K562 (cell line): Measurements from ENCODE around the gene MYCN. TPM values are rescaled to one million over a fixed set of nuclear protein-coding genes. Genes with fewer than 3 reads are reported as not detected.

ENCODE experiments used
- ATAC-seq: fragments of 200-7000 bp; cut with Tn5 transposase; 3 replicates; pipeline ENCODE4 v1.9.1; 2020; ENCODE audit warnings: moderate library complexity
- BruUV-seq: library from RNA; stranded (reverse); fragments of 400-500 nt; replicated peaks from 2 replicates; lab custom pipeline; 2021; lab: Mats Ljungman, UMichigan
- CTCF ChIA-PET: fragments of 300-600 bp; formaldehyde crosslinking; extraction: SDS; loops from one replicate; lab custom pipeline; 2021; ENCODE audit warnings: low intra/inter-chr PET ratio; lab: Yijun Ruan, JAX
- POLR2A ChIA-PET: fragments of 300-600, 350-650 bp; sonication (Branson Sonifier 250); formaldehyde crosslinking; extraction: SDS; loops from one replicate; lab custom pipeline; 2021; ENCODE audit warnings: antibody characterized with exemption, inconsistent platforms; lab: Yijun Ruan, JAX
- DNase-seq, 4 experiments: peaks; one replicate each; pipeline versions ENCODE4 v3.0.0 to v3.0.0-alpha.2; 2011 to 2018; ENCODE audit warnings: low spot score in 3 of 4, mixed read lengths in 3 of 4; ENCODE audit errors: extremely low read depth in 1 of 4
- FAIRE-seq: peaks from 2 replicates; lab custom pipeline; 2011; peaks lifted over from hg19 to GRCh38; lab: Jason Lieb, UNC
- H2AFZ ChIP-seq: 2 replicates; pipeline ENCODE4 v1.6.0; 2011; ENCODE audit warnings: low read depth, low read length, control low read depth, inconsistent platforms
- H3K27ac ChIP-seq: fragments of 200-600 bp; 3 replicates; pipeline ENCODE4 v1.8.0; 2011; ENCODE audit warnings: low read depth, mild to moderate bottlenecking, control low read depth, inconsistent platforms, low read length, moderate library complexity, mixed read lengths; ENCODE audit errors: extremely low read depth
- H3K27me3 ChIP-seq, 2 experiments: fragments of 300-600 bp in 1 of 2; 2 replicates in 1 of 2; 3 replicates in 1 of 2; pipeline versions ENCODE4 v1.6.0 to v1.8.0; 2011; ENCODE audit warnings: inconsistent platforms in 2 of 2, low read length in 2 of 2, mild to moderate bottlenecking in 1 of 2, mixed read lengths in 1 of 2, moderate library complexity in 1 of 2; ENCODE audit not compliant: control insufficient read depth in 2 of 2, insufficient read depth in 2 of 2
- H3K36me3 ChIP-seq: fragments of 300-600 bp; 3 replicates; pipeline ENCODE4 v1.8.0; 2011; ENCODE audit warnings: mild to moderate bottlenecking, low read length, inconsistent platforms; ENCODE audit not compliant: control insufficient read depth, insufficient read depth
- H3K4me1 ChIP-seq, 2 experiments: fragments of 200-600 bp in 1 of 2; replicated peaks in 1 of 2; 2 replicates in 1 of 2; 3 replicates in 1 of 2; pipeline versions ENCODE4 v1.5.1 to v1.8.0; 2011; ENCODE audit warnings: inconsistent platforms in 2 of 2, low read length in 2 of 2, mild to moderate bottlenecking in 1 of 2, mixed read lengths in 1 of 2, moderate library complexity in 1 of 2; ENCODE audit not compliant: control insufficient read depth in 2 of 2, insufficient read depth in 2 of 2
- H3K4me2 ChIP-seq: 2 replicates; pipeline ENCODE4 v1.6.1; 2011; ENCODE audit warnings: low read length, control low read depth, inconsistent platforms, mixed read lengths; ENCODE audit not compliant: insufficient read depth
- H3K4me3 ChIP-seq: fragments of 200-600 bp; sonication (generic), shearing (Covaris generic); 2 replicates; pipeline ENCODE4 v1.5.1; 2016; ENCODE audit warnings: control low read depth, inconsistent platforms
- H3K79me2 ChIP-seq: fragments of 200-600 bp; 3 replicates; pipeline ENCODE4 v1.8.0; 2011; ENCODE audit warnings: low read length, inconsistent platforms; ENCODE audit not compliant: control insufficient read depth, insufficient read depth
- H3K9ac ChIP-seq, 2 experiments: 2 replicates each; pipeline versions ENCODE4 v1.6.0 to v1.6.1; 2011; ENCODE audit warnings: low read depth in 2 of 2, low read length in 2 of 2, control low read depth in 1 of 2, inconsistent platforms in 1 of 2, mild to moderate bottlenecking in 1 of 2, mixed read lengths in 1 of 2; ENCODE audit not compliant: insufficient read depth in 1 of 2
- H3K9me1 ChIP-seq: one replicate; pipeline ENCODE4 v1.6.0; 2011; ENCODE audit warnings: inconsistent platforms, mild to moderate bottlenecking, low read length, moderate library complexity; ENCODE audit not compliant: control insufficient read depth, insufficient read depth
- H3K9me3 ChIP-seq: replicated peaks from 2 replicates; pipeline ENCODE4 v1.5.1; 2011; ENCODE audit warnings: low read depth, low read length, inconsistent platforms; ENCODE audit not compliant: control insufficient read depth, insufficient read depth
- H4K20me1 ChIP-seq: replicated peaks from 2 replicates; pipeline ENCODE4 v1.6.1; 2011; ENCODE audit warnings: low read length, inconsistent platforms, mixed read lengths; ENCODE audit not compliant: control insufficient read depth, insufficient read depth
- ARNT ChIP-seq, 2 experiments: fragments of 450-650 bp; IDR thresholded peaks; 2 replicates each; pipeline ENCODE4 v1.6.1; 2016; ENCODE audit warnings: mild to moderate bottlenecking in 1 of 2
- CHCHD3 ChIP-seq: fragments of 250-450 bp; sonication (Bioruptor Pico); IDR thresholded peaks from 2 replicates; pipeline ENCODE4 v2.1.2; 2022; ENCODE audit warnings: mild to moderate bottlenecking
- NFATC3 ChIP-seq: fragments of 450-650 bp; IDR thresholded peaks from 2 replicates; pipeline ENCODE4 v1.6.1; 2017; ENCODE audit warnings: mild to moderate bottlenecking
- NFXL1 ChIP-seq: fragments of 450-650 bp; formaldehyde crosslinking; IDR thresholded peaks from 2 replicates; pipeline ENCODE4 v1.4.0; 2021; ENCODE audit warnings: mild to moderate bottlenecking
- PTRF ChIP-seq: fragments of 450-650 bp; IDR thresholded peaks from 2 replicates; pipeline ENCODE4 v1.6.1; 2016; ENCODE audit warnings: mild to moderate bottlenecking, missing genetic modification characterization, missing compliant biosample characterization
- RB1 ChIP-seq: fragments of 450-650 bp; IDR thresholded peaks from 2 replicates; pipeline ENCODE4 v1.6.1; 2017; ENCODE audit warnings: low read depth, mild to moderate bottlenecking
- TCFL5 ChIP-seq: fragments of 250-450 bp; sonication (Bioruptor Pico); conservative IDR thresholded peaks from 2 replicates; pipeline ENCODE4 v1.6.1; 2021; ENCODE audit warnings: mild to moderate bottlenecking, moderate library complexity, matching md5 sums
- ZNF124 ChIP-seq: sonication (generic); formaldehyde crosslinking; IDR thresholded peaks from 2 replicates; pipeline ENCODE4 v1.8.1; 2022; ENCODE audit warnings: missing genetic modification reagents
- ZNF224 ChIP-seq: sonication (generic); formaldehyde crosslinking; IDR thresholded peaks from 2 replicates; pipeline ENCODE4 v1.8.0; 2022; ENCODE audit warnings: mild to moderate bottlenecking, missing genetic modification reagents
- ZNF311 ChIP-seq: fragments of 250-450 bp; sonication (Bioruptor Pico); IDR thresholded peaks from 2 replicates; pipeline ENCODE4 v1.4.0; 2020; ENCODE audit warnings: mild to moderate bottlenecking, moderate library complexity
- ZNF780A ChIP-seq: fragments of 250-450 bp; sonication (Bioruptor Pico); IDR thresholded peaks from 2 replicates; pipeline ENCODE4 v1.5.0; 2021; ENCODE audit warnings: mild to moderate bottlenecking
- WGBS: fragments of 100-300 bp; shearing (Covaris generic); methylation state at CpG from one replicate; pipeline ENCODE4 v1.1.6; 2016; ENCODE audit warnings: low coverage, mixed read lengths; ENCODE audit not compliant: insufficient coverage; ENCODE audit errors: missing lambda C conversion rate; 5-methylcytosine and 5-hydroxymethylcytosine counted together
- in situ Hi-C: fragments of 300-500 bp; cut with MboI; formaldehyde crosslinking; loops from 4 replicates; pipeline ENCODE4 v1.15.0; 2018; ENCODE audit warnings: inconsistent platforms, mixed read lengths
- intact Hi-C: fragments of 100-400 bp; cut with micrococcal nuclease; formaldehyde crosslinking; loops from 2 replicates; pipeline ENCODE4 v1.14.2; 2022
- polyA plus RNA-seq, 8 experiments: library from polyadenylated mRNA; depleted of rRNA in 4 of 8; stranded (reverse) in 5 of 8; unstranded in 3 of 8; fragments of >200 nt; fragmentation: Nextera tagmentation in 2 of 8; fragmentation: Illumina TruSeq in 1 of 8; extraction: Ambion mirVana in 2 of 8; extraction: Trizol in 1 of 8; gene quantifications; 2 replicates each; pipeline versions ENCODE4 v1.2.1 to v1.2.3, GENCODE V29; 2011 to 2014; ENCODE audit warnings: inconsistent platforms in 1 of 8, missing spikeins in 1 of 8
- total RNA-seq, 7 experiments: library from RNA; depleted of rRNA in 6 of 7; stranded (reverse); fragments of >200 nt in 6 of 7; fragmentation: Illumina TruSeq in 2 of 7; extraction: Trizol in 2 of 7; gene quantifications; 2 replicates each; pipeline versions ENCODE4 v1.2.1 to v1.2.3, GENCODE V29; 2011 to 2021; ENCODE audit warnings: low replicate concordance in 1 of 7
- TF ChIP-seq, protein P1 (sequence below): fragments of 150-350 bp; conservative IDR thresholded peaks from 2 replicates; pipeline ENCODE4 v1.6.1; 2014; ENCODE audit warnings: low read length

Gene MYCN
- total and polyA plus RNA-seq, 9 of the 15 experiments (the other 6 are each of a cell fraction or from before 2014, with no cell fraction given), result not detected

DNA sequence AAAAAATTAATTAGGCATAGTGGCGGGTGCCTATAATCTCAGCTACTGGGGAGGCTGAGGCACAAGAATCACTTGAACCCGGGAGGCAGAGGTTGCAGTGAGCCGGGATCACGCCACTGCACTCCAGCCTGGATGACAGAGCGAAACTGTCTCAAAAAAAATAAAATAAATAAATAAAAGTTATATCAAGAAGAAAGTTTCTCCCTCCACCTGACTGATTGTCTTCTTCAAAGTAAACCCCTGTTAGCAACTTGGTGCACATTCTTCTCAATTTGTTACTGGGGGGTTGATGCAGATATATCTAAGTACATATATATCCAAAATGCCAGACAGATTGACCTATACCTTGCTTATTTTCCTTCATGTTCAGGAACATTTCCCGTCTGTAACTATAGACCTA, 5.2 kb upstream of the MYCN start:
- Histone ChIP-seq H3K4me3 (no peak overlapping the region), H3K4me2 (no peak overlapping the region), H3K36me3 (no peaks in the 10 kb centered on the region), H4K20me1 (0 out of 2 replicates have a peak, but pooled peaks cover 4% of the 10 kb centered on the region), H3K27me3 (peaks cover 3 to 12% of the 10 kb centered on the region in 2 experiments; a peak in 4 of 5 replicates), H3K9me1 (peaks cover 3% of the 10 kb centered on the region), H3K79me2 (no peaks in the 10 kb centered on the region), H3K27ac (no peak overlapping the region), H3K4me1 (peaks cover 0 to 7% of the 10 kb centered on the region in 2 experiments; a peak in 2 of 5 replicates), H2AFZ (no peak overlapping the region), H3K9me3 (no peaks in the 10 kb centered on the region), H3K9ac (no peak overlapping the region)
- in situ Hi-C loops (loop anchor here (25.0 kb wide), 2 partner anchors 552 to 827 kb away; no protein-coding TSS in a partner anchor), intact Hi-C loops (loop anchor here (5.0 kb wide), 1 partner anchor 572 kb away; no protein-coding TSS in a partner anchor)
- ATAC-seq (no peak), FAIRE-seq (no peak), DNase-seq (no peak)
- TF ChIP-seq ZNF124 (CRISPR knock-in tag) (no peak), NFATC3 (no peak), CHCHD3 (CRISPR knock-in tag) (no peak)
- POLR2A ChIA-PET, result no interaction called here
- 2% methylated on average over 6 of the region's 6 CpGs for WGBS
- CTCF ChIA-PET, result no interaction called here
- BruUV-seq, result no TSS peak

DNA sequence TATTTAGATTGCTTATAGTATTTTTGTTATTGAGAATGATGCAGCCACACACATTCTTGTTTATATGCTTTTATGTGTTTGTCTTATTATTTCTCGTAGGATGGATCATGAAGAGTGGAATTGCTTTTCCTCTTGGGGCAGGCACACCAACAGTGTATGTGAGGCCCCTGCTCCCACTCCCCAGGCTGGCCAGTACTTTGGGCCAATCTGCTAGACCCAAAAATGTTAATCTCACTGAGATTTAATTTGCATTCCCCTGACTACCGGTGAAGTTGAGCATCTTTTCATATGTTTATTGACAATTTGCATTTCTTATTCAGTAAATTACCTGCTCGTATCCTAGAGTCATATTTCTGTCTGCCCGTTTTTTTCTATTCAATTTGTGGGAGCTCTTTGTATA, 4.7 kb upstream of the MYCN start:
- no TSS peak for BruUV-seq
- no peak overlapping the region for H3K27ac ChIP-seq
- H3K4me3 ChIP-seq, result no peak overlapping the region
- ATAC-seq (no peak), FAIRE-seq (no peak), DNase-seq (no peak)
- no peak overlapping the region for H3K9ac ChIP-seq
- no peak overlapping the region for H2AFZ ChIP-seq
- 2% methylated on average over 4 of the region's 4 CpGs for WGBS
- intact Hi-C loops, result loop anchor here (5.0 kb wide), 1 partner anchor 572 kb away; no protein-coding TSS in a partner anchor
- no peaks in the 10 kb centered on the region for H3K9me3 ChIP-seq
- peaks cover 0 to 11% of the 10 kb centered on the region in 2 experiments; a peak in 2 of 5 replicates for H3K4me1 ChIP-seq
- no peak overlapping the region for H3K4me2 ChIP-seq
- peaks cover 3 to 15% of the 10 kb centered on the region in 2 experiments; a peak in 4 of 5 replicates for H3K27me3 ChIP-seq
- ChIA-PET POLR2A (no interaction called here), CTCF (no interaction called here)
- no peak for TF ChIP-seq ZNF224 (CRISPR knock-in tag)
- TF ChIP-seq, protein P1, sequence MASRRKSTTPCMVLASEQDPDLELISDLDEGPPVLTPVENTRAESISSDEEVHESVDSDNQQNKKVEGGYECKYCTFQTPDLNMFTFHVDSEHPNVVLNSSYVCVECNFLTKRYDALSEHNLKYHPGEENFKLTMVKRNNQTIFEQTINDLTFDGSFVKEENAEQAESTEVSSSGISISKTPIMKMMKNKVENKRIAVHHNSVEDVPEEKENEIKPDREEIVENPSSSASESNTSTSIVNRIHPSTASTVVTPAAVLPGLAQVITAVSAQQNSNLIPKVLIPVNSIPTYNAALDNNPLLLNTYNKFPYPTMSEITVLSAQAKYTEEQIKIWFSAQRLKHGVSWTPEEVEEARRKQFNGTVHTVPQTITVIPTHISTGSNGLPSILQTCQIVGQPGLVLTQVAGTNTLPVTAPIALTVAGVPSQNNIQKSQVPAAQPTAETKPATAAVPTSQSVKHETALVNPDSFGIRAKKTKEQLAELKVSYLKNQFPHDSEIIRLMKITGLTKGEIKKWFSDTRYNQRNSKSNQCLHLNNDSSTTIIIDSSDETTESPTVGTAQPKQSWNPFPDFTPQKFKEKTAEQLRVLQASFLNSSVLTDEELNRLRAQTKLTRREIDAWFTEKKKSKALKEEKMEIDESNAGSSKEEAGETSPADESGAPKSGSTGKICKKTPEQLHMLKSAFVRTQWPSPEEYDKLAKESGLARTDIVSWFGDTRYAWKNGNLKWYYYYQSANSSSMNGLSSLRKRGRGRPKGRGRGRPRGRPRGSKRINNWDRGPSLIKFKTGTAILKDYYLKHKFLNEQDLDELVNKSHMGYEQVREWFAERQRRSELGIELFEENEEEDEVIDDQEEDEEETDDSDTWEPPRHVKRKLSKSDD, result no peak
- TF ChIP-seq ZNF311 (CRISPR knock-in tag), result no peak
- TF ChIP-seq NFXL1, result no peak
- no peak for TF ChIP-seq TCFL5 (CRISPR knock-in tag)
- no peak for TF ChIP-seq RB1
- TF ChIP-seq ARNT (IDR thresholded peaks at IDR 0.05), result no peak
- TF ChIP-seq ZNF780A, result no peak
- no peak for TF ChIP-seq PTRF (tag)
- in situ Hi-C loops, result loop anchor here (25.0 kb wide), 2 partner anchors 552 to 827 kb away; no protein-coding TSS in a partner anchor
- H3K79me2 ChIP-seq, result no peaks in the 10 kb centered on the region
- 0 out of 2 replicates have a peak, but pooled peaks cover 4% of the 10 kb centered on the region for H4K20me1 ChIP-seq
- peaks cover 3% of the 10 kb centered on the region for H3K9me1 ChIP-seq
- H3K36me3 ChIP-seq, result no peaks in the 10 kb centered on the region
